Measurements from ENCODE around the gene PFKFB1. TPM values are rescaled to one million over a fixed set of nuclear protein-coding genes. Genes with fewer than 3 reads are reported as not detected.
A peak's percentile ranks its signal among the peaks of the same experiment; 100 is the strongest.

The PFKFB1 gene
- total RNA-seq, 4 donors from 2014 or later = not detected

GRCh38 chrX:55011294-55011693 is 17.3 kb upstream of the PFKFB1 start:
- DNase-seq = no peak
- Histone ChIP-seq H3K27me3 (no peaks in the 10 kb centered on the region), H3K36me3 (no peaks in the 10 kb centered on the region), H3K4me1 (peaks cover 0 to 3% (median 0%) of the 10 kb centered on the region in 4 donors), H3K27ac (no peak overlapping the region), H3K9me3 (no peaks in the 10 kb centered on the region), H3K4me3 (no peak overlapping the region)
- TF ChIP-seq POLR2A (IDR thresholded peaks at IDR 0.05) (no peak), CTCF (IDR thresholded peaks at IDR 0.05) (peak in 1 of 6 experiments; percentile 10)

GRCh38 chrX:55008571-55009358 is 14.8 kb upstream of the PFKFB1 start:
- no peak overlapping the region for H3K4me3 ChIP-seq
- no peak overlapping the region for H3K27ac ChIP-seq
- no peaks in the 10 kb centered on the region for H3K9me3 ChIP-seq
- DNase-seq = no peak
- peaks cover 0 to 13% (median 0%) of the 10 kb centered on the region in 3 donors for H3K36me3 ChIP-seq
- peaks cover 0 to 3% (median 0%) of the 10 kb centered on the region in 4 donors for H3K4me1 ChIP-seq
- no peaks in the 10 kb centered on the region for H3K27me3 ChIP-seq
- no peak for TF ChIP-seq POLR2A (IDR thresholded peaks at IDR 0.05)
- no peak for TF ChIP-seq CTCF (IDR thresholded peaks at IDR 0.05)

- TF ChIP-seq CTCF (IDR thresholded peaks at IDR 0.05) (no peak), POLR2A (IDR thresholded peaks at IDR 0.05) (no peak)
- peak overlapping the region in 3 of 4 donors; percentile 53 to 85 (median 76) for H3K27ac ChIP-seq
- H3K4me3 ChIP-seq = no peak overlapping the region
- H3K27me3 ChIP-seq = no peaks in the 10 kb centered on the region
- H3K9me3 ChIP-seq = no peaks in the 10 kb centered on the region
- H3K4me1 ChIP-seq = peaks cover 0 to 3% (median 0%) of the 10 kb centered on the region in 4 donors
- peaks cover 0 to 20% (median 0%) of the 10 kb centered on the region in 3 donors for H3K36me3 ChIP-seq
- peak in 2 of 3 donors; percentile 53 to 67 for DNase-seq
These were observed 13.7 kb upstream of the PFKFB1 start for GRCh38 chrX:55007656-55008055.

- no peaks in the 10 kb centered on the region for H3K27me3 ChIP-seq
- no peak for TF ChIP-seq POLR2A (IDR thresholded peaks at IDR 0.05)
- TF ChIP-seq CTCF (IDR thresholded peaks at IDR 0.05) = no peak
- H3K9me3 ChIP-seq = no peaks in the 10 kb centered on the region
- H3K4me1 ChIP-seq = peaks cover 0 to 3% (median 0%) of the 10 kb centered on the region in 4 donors
- H3K4me3 ChIP-seq = no peak overlapping the region
- peaks cover 0 to 20% (median 0%) of the 10 kb centered on the region in 3 donors for H3K36me3 ChIP-seq
- DNase-seq = no peak
- H3K27ac ChIP-seq = peak overlapping the region in 3 of 4 donors; percentile 53 to 85 (median 76)
These were observed 13.0 kb upstream of the PFKFB1 start for GRCh38 chrX:55006827-55007621.

GRCh38 chrX:55005256-55005655 is 11.3 kb upstream of the PFKFB1 start:
- no peak overlapping the region for H3K4me3 ChIP-seq
- peaks cover 0 to 20% (median 0%) of the 10 kb centered on the region in 3 donors for H3K36me3 ChIP-seq
- no peak for TF ChIP-seq CTCF (IDR thresholded peaks at IDR 0.05)
- TF ChIP-seq POLR2A (IDR thresholded peaks at IDR 0.05) = no peak
- no peak for DNase-seq
- peaks cover 0 to 8% (median 2%) of the 10 kb centered on the region in 4 donors for H3K4me1 ChIP-seq
- no peaks in the 10 kb centered on the region for H3K9me3 ChIP-seq
- no peaks in the 10 kb centered on the region for H3K27me3 ChIP-seq
- no peak overlapping the region for H3K27ac ChIP-seq
